HEK293 (cell line): ENCODE data around the gene PSAP.

Experiments used
- CTCF ChIA-PET: fragments of 350-600 bp; formaldehyde crosslinking; extraction: SDS; loops from one replicate; lab custom pipeline; 2021; ENCODE audit warnings: antibody characterized with exemption; lab: Yijun Ruan, JAX
- POLR2A ChIA-PET: fragments of 300-600 bp; formaldehyde crosslinking; extraction: SDS; loops from one replicate; lab custom pipeline; 2020; ENCODE audit warnings: antibody characterized with exemption, inconsistent platforms; lab: Yijun Ruan, JAX
- H3K27ac ChIP-seq: fragments of 200-500 bp; sonication (Bioruptor generic); 2 replicates; pipeline ENCODE4 v1.5.1; 2014; ENCODE audit warnings: low read depth, low read length, control low read depth, inconsistent platforms; ENCODE audit errors: extremely low read depth
- H3K36me3 ChIP-seq, 2 experiments: fragments of 200-500 bp in 1 of 2; sonication (Bioruptor generic) in 1 of 2; 1 replicate in 1 of 2; 2 replicates in 1 of 2; pipeline ENCODE4 v1.5.1; 2014 to 2017; ENCODE audit warnings: inconsistent platforms in 2 of 2, low read length in 2 of 2; ENCODE audit not compliant: control insufficient read depth in 2 of 2, insufficient read depth in 1 of 2
- H3K4me1 ChIP-seq: fragments of 200-500 bp; sonication (Bioruptor generic); 2 replicates; pipeline ENCODE4 v1.5.1; 2014; ENCODE audit warnings: mild to moderate bottlenecking, low read length, inconsistent platforms; ENCODE audit not compliant: control insufficient read depth, insufficient read depth
- H3K4me3 ChIP-seq: 2 replicates; pipeline ENCODE4 v1.5.1; 2011; ENCODE audit warnings: low read depth, mild to moderate bottlenecking, control low read depth, low read length, moderate library complexity
- H3K9me3 ChIP-seq: fragments of 200-500 bp; sonication (Bioruptor generic); 2 replicates; pipeline ENCODE4 v1.5.1; 2014; ENCODE audit warnings: low read depth, low read length, inconsistent platforms; ENCODE audit not compliant: control insufficient read depth, insufficient read depth
- KLF8 ChIP-seq: fragments of 450-650 bp; formaldehyde crosslinking; IDR thresholded peaks from 2 replicates; pipeline ENCODE4 v1.5.1; 2016; ENCODE audit warnings: missing biosample characterization, missing genetic modification characterization
- MZF1 ChIP-seq: fragments of 450-650 bp; formaldehyde crosslinking; IDR thresholded peaks from 2 replicates; pipeline ENCODE4 v1.5.1; 2017; ENCODE audit warnings: missing biosample characterization, missing genetic modification characterization, borderline replicate concordance
- REPIN1 ChIP-seq: fragments of 450-650 bp; formaldehyde crosslinking; IDR thresholded peaks from 2 replicates; pipeline ENCODE4 v1.5.1; 2017; ENCODE audit warnings: missing biosample characterization, missing genetic modification characterization, low read depth
- ZBTB17 ChIP-seq: fragments of 450-650 bp; formaldehyde crosslinking; IDR thresholded peaks from 2 replicates; pipeline ENCODE4 v1.5.1; 2016; ENCODE audit warnings: missing biosample characterization, missing genetic modification characterization
- ZBTB20 ChIP-seq: fragments of 450-650 bp; formaldehyde crosslinking; IDR thresholded peaks from 2 replicates; pipeline ENCODE4 v1.5.1; 2016; ENCODE audit warnings: missing biosample characterization, missing genetic modification characterization
- ZBTB8A ChIP-seq: fragments of 450-650 bp; formaldehyde crosslinking; IDR thresholded peaks from 2 replicates; pipeline ENCODE4 v1.5.1; 2016; ENCODE audit warnings: missing biosample characterization, missing genetic modification characterization
- ZNF174 ChIP-seq: fragments of 450-650 bp; formaldehyde crosslinking; IDR thresholded peaks from 2 replicates; pipeline ENCODE4 v1.5.0; 2017; ENCODE audit warnings: missing biosample characterization, mild to moderate bottlenecking, missing genetic modification characterization
- ZNF223 ChIP-seq: fragments of 450-650 bp; formaldehyde crosslinking; IDR thresholded peaks from 2 replicates; pipeline ENCODE4 v1.5.1; 2016; ENCODE audit warnings: missing biosample characterization, missing genetic modification characterization
- ZNF311 ChIP-seq: fragments of 450-650 bp; formaldehyde crosslinking; IDR thresholded peaks from 2 replicates; pipeline ENCODE4 v1.5.1; 2017; ENCODE audit warnings: missing biosample characterization, missing genetic modification characterization, borderline replicate concordance
- ZNF335 ChIP-seq: fragments of 450-650 bp; formaldehyde crosslinking; conservative IDR thresholded peaks from 2 replicates; pipeline ENCODE4 v1.5.1; 2016; ENCODE audit warnings: missing biosample characterization, missing genetic modification characterization
- ZNF366 ChIP-seq: fragments of 450-650 bp; formaldehyde crosslinking; conservative IDR thresholded peaks from 2 replicates; pipeline ENCODE4 v1.5.1; 2016; ENCODE audit warnings: missing biosample characterization, missing genetic modification characterization
- ZNF624 ChIP-seq: fragments of 450-650 bp; formaldehyde crosslinking; IDR thresholded peaks from 2 replicates; pipeline ENCODE4 v1.5.1; 2017; ENCODE audit warnings: missing biosample characterization, missing genetic modification characterization
- ZNF626 ChIP-seq: fragments of 450-650 bp; sonication (Bioruptor Pico); formaldehyde crosslinking; IDR thresholded peaks from 2 replicates; pipeline ENCODE4 v1.5.1; 2018; ENCODE audit warnings: missing biosample characterization, missing genetic modification characterization, inconsistent platforms
- ZNF701 ChIP-seq: fragments of 450-650 bp; formaldehyde crosslinking; IDR thresholded peaks from 2 replicates; pipeline ENCODE4 v1.5.1; 2016; ENCODE audit warnings: missing biosample characterization, missing genetic modification characterization
- TF ChIP-seq, protein P1 (sequence below): fragments of 450-650 bp; formaldehyde crosslinking; IDR thresholded peaks from 2 replicates; pipeline ENCODE4 v1.5.1; 2016; ENCODE audit warnings: missing biosample characterization, missing genetic modification characterization
- TF ChIP-seq, protein P2 (sequence below): fragments of 450-650 bp; formaldehyde crosslinking; conservative IDR thresholded peaks from 2 replicates; pipeline ENCODE4 v1.5.1; 2016; ENCODE audit warnings: low read depth, missing biosample characterization, missing genetic modification characterization
- TF ChIP-seq, protein P3 (sequence below): fragments of 450-650 bp; formaldehyde crosslinking; IDR thresholded peaks from 2 replicates; pipeline ENCODE4 v1.5.1; 2016; ENCODE audit warnings: missing biosample characterization, missing genetic modification characterization
- TF ChIP-seq, protein P4 (sequence below): fragments of 450-650 bp; formaldehyde crosslinking; conservative IDR thresholded peaks from 2 replicates; pipeline ENCODE4 v1.5.1; 2016; ENCODE audit warnings: low read depth, missing biosample characterization, missing genetic modification characterization
- TF ChIP-seq, protein P5 (sequence below): fragments of 450-650 bp; IDR thresholded peaks from 2 replicates; pipeline ENCODE4 v1.5.1; 2018; ENCODE audit warnings: missing biosample characterization, missing genetic modification characterization
- TF ChIP-seq, protein P6 (sequence below): fragments of 450-650 bp; formaldehyde crosslinking; IDR thresholded peaks from 2 replicates; pipeline ENCODE4 v1.5.1; 2016; ENCODE audit warnings: missing biosample characterization, missing genetic modification characterization

The PSAP gene

DNA sequence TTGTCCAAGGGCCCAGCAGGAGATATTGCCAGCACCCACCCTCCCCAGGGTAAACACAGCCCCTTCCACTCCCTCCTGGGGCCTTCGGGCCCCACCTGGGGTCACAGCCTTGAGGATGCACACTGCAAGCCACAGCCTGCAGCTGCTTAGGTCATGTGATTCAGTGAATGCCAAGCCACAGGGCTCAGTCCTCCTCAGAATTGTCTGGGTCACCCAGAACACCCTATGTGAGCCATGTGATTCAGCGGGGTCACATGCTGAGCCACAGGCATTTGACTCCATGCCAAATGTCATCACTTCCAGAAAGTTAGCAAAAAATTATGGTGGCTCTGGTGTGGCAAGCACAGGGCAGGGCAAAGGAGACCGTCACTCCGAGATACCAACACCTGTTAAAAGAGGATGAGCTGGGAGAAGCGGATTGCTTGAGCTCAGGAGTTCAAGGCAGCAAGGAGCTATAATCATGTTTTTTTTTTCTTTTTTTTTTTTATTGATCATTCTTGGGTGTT lies 17.2 kb upstream of the PSAP start (continued):
- TF ChIP-seq ZNF366 (tag by site-specific recombination) = 0 out of 2 replicates have a peak, but pooled peaks have one; percentile 37
- no peak for TF ChIP-seq ZNF624
- no peak for TF ChIP-seq ZBTB20 (tag by site-specific recombination)
- TF ChIP-seq, protein P1, sequence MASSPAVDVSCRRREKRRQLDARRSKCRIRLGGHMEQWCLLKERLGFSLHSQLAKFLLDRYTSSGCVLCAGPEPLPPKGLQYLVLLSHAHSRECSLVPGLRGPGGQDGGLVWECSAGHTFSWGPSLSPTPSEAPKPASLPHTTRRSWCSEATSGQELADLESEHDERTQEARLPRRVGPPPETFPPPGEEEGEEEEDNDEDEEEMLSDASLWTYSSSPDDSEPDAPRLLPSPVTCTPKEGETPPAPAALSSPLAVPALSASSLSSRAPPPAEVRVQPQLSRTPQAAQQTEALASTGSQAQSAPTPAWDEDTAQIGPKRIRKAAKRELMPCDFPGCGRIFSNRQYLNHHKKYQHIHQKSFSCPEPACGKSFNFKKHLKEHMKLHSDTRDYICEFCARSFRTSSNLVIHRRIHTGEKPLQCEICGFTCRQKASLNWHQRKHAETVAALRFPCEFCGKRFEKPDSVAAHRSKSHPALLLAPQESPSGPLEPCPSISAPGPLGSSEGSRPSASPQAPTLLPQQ (tag by site-specific recombination) = peak; percentile 89
- TF ChIP-seq, protein P2, sequence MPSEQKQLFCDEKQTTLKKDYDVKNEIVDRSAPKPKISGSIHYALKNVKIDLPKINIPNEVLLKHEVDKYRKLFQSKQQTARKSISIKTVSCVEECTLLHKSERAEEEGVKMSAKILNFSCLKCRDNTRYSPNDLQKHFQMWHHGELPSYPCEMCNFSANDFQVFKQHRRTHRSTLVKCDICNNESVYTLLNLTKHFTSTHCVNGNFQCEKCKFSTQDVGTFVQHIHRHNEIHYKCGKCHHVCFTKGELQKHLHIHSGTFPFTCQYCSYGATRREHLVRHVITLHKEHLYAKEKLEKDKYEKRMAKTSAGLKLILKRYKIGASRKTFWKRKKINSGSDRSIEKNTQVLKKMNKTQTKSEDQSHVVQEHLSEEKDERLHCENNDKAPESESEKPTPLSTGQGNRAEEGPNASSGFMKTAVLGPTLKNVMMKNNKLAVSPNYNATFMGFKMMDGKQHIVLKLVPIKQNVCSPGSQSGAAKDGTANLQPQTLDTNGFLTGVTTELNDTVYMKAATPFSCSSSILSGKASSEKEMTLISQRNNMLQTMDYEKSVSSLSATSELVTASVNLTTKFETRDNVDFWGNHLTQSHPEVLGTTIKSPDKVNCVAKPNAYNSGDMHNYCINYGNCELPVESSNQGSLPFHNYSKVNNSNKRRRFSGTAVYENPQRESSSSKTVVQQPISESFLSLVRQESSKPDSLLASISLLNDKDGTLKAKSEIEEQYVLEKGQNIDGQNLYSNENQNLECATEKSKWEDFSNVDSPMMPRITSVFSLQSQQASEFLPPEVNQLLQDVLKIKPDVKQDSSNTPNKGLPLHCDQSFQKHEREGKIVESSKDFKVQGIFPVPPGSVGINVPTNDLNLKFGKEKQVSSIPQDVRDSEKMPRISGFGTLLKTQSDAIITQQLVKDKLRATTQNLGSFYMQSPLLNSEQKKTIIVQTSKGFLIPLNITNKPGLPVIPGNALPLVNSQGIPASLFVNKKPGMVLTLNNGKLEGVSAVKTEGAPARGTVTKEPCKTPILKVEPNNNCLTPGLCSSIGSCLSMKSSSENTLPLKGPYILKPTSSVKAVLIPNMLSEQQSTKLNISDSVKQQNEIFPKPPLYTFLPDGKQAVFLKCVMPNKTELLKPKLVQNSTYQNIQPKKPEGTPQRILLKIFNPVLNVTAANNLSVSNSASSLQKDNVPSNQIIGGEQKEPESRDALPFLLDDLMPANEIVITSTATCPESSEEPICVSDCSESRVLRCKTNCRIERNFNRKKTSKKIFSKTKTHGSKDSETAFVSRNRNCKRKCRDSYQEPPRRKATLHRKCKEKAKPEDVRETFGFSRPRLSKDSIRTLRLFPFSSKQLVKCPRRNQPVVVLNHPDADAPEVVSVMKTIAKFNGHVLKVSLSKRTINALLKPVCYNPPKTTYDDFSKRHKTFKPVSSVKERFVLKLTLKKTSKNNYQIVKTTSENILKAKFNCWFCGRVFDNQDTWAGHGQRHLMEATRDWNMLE (tag by site-specific recombination) = no peak
- TF ChIP-seq ZBTB17 (tag by site-specific recombination) = peak; percentile 25; the same call in 1 of the 2 replicates
- no peak; the same call in 1 of the 2 replicates for TF ChIP-seq ZNF335 (tag by site-specific recombination)
- TF ChIP-seq, protein P3, sequence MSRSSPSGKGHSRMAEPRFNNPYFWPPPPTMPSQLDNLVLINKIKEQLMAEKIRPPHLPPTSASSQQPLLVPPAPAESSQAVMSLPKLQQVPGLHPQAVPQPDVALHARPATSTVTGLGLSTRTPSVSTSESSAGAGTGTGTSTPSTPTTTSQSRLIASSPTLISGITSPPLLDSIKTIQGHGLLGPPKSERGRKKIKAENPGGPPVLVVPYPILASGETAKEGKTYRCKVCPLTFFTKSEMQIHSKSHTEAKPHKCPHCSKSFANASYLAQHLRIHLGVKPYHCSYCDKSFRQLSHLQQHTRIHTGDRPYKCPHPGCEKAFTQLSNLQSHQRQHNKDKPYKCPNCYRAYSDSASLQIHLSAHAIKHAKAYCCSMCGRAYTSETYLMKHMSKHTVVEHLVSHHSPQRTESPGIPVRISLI (tag by site-specific recombination) = peak; percentile 89
- TF ChIP-seq, all 188 proteins: peak for 11

DNA sequence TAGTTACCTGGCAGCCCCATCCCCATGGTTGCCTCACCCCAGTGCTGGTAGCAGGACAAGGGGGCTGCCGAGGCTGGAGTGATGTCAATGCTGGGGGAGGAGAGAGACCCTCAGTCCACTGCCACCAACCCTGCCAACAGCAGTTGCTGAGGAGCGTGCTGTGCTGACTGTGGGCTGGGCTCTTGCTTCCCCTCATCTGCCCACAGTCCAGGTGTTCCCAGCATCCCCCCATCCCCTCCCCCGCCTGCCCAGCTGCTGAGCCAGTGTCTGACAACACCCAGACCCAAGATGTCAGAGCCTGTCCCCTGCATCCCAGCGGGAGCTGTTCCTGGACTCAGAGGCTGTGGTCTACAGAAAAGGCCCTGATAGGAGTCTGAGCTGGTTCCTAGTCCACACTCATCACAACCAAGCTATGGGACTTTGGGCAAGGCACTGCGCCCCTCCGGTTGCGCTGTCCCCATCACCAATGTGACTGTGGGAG lies 14.6 kb upstream of the PSAP start:
- Histone ChIP-seq H3K4me1 (peaks cover 7% of the 10 kb centered on the region), H3K9me3 (no peaks in the 10 kb centered on the region), H3K4me3 (no peak overlapping the region), H3K27ac (no peak overlapping the region), H3K36me3 (no peaks in the 10 kb centered on the region)
- ChIA-PET POLR2A (no interaction called here), CTCF (interaction anchor here (0.6 to 0.7 kb wide), 4 partner anchors 29 to 324 kb away, joined by 3 read pairs; no protein-coding TSS in a partner anchor)
- TF ChIP-seq MZF1 (tag by site-specific recombination) (no peak), ZNF701 (no peak), ZNF174 (tag by site-specific recombination) (no peak), ZNF311 (tag by site-specific recombination) (no peak), REPIN1 (tag by site-specific recombination) (no peak), KLF8 (tag by site-specific recombination) (no peak), ZNF223 (tag by site-specific recombination) (no peak), ZBTB8A (no peak), ZNF626 (no peak)
- TF ChIP-seq, protein P4, sequence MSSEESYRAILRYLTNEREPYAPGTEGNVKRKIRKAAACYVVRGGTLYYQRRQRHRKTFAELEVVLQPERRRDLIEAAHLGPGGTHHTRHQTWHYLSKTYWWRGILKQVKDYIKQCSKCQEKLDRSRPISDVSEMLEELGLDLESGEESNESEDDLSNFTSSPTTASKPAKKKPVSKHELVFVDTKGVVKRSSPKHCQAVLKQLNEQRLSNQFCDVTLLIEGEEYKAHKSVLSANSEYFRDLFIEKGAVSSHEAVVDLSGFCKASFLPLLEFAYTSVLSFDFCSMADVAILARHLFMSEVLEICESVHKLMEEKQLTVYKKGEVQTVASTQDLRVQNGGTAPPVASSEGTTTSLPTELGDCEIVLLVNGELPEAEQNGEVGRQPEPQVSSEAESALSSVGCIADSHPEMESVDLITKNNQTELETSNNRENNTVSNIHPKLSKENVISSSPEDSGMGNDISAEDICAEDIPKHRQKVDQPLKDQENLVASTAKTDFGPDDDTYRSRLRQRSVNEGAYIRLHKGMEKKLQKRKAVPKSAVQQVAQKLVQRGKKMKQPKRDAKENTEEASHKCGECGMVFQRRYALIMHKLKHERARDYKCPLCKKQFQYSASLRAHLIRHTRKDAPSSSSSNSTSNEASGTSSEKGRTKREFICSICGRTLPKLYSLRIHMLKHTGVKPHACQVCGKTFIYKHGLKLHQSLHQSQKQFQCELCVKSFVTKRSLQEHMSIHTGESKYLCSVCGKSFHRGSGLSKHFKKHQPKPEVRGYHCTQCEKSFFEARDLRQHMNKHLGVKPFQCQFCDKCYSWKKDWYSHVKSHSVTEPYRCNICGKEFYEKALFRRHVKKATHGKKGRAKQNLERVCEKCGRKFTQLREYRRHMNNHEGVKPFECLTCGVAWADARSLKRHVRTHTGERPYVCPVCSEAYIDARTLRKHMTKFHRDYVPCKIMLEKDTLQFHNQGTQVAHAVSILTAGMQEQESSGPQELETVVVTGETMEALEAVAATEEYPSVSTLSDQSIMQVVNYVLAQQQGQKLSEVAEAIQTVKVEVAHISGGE (tag by site-specific recombination) = no peak
- TF ChIP-seq, protein P1 (tag by site-specific recombination) = no peak
- TF ChIP-seq, protein P5, sequence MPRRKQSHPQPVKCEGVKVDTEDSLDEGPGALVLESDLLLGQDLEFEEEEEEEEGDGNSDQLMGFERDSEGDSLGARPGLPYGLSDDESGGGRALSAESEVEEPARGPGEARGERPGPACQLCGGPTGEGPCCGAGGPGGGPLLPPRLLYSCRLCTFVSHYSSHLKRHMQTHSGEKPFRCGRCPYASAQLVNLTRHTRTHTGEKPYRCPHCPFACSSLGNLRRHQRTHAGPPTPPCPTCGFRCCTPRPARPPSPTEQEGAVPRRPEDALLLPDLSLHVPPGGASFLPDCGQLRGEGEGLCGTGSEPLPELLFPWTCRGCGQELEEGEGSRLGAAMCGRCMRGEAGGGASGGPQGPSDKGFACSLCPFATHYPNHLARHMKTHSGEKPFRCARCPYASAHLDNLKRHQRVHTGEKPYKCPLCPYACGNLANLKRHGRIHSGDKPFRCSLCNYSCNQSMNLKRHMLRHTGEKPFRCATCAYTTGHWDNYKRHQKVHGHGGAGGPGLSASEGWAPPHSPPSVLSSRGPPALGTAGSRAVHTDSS (tag by site-specific recombination) = no peak
- TF ChIP-seq, protein P6, sequence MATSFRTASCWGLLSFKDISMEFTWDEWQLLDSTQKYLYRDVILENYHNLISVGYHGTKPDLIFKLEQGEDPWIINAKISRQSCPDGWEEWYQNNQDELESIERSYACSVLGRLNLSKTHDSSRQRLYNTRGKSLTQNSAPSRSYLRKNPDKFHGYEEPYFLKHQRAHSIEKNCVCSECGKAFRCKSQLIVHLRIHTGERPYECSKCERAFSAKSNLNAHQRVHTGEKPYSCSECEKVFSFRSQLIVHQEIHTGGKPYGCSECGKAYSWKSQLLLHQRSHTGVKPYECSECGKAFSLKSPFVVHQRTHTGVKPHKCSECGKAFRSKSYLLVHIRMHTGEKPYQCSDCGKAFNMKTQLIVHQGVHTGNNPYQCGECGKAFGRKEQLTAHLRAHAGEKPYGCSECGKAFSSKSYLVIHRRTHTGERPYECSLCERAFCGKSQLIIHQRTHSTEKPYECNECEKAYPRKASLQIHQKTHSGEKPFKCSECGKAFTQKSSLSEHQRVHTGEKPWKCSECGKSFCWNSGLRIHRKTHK (tag by site-specific recombination) = no peak
